ENCODE results near the gene TGFBR3. TPM values are rescaled to one million over a fixed set of nuclear protein-coding genes. Genes with fewer than 3 reads are reported as not detected.

Gene TGFBR3
- total RNA-seq, 2 experiments from 2014 or later, result 4.4 to 4.7 TPM

- H3K9me3 Mint-ChIP-seq, result no peaks in the 10 kb centered on the region
- H3K27ac Mint-ChIP-seq, result no peak overlapping the region
- no peak overlapping the region for H3K4me3 Mint-ChIP-seq
- H3K27me3 Mint-ChIP-seq, result no peaks in the 10 kb centered on the region
- no peaks in the 10 kb centered on the region for H3K36me3 Mint-ChIP-seq
- H3K4me1 Mint-ChIP-seq, result peaks cover 10% of the 10 kb centered on the region
- DNase-seq, result no peak
Measured at GRCh38 chr1:91829293-91830153, 56.4 kb downstream of the TGFBR3 start.

- Mint-ChIP-seq H3K27ac (no peak overlapping the region), H3K27me3 (no peaks in the 10 kb centered on the region), H3K4me3 (no peak overlapping the region), H3K9me3 (no peaks in the 10 kb centered on the region), H3K36me3 (no peaks in the 10 kb centered on the region), H3K4me1 (peaks cover 10% of the 10 kb centered on the region)
- DNase-seq, result no peak
Measured at GRCh38 chr1:91828583-91829281, 57.2 kb downstream of the TGFBR3 start.

GRCh38 chr1:91827459-91828321 lies 58.3 kb downstream of the TGFBR3 start:
- DNase-seq, result no peak
- Mint-ChIP-seq H3K36me3 (no peaks in the 10 kb centered on the region), H3K4me1 (peaks cover 10% of the 10 kb centered on the region)

GRCh38 chr1:91827087-91827458 lies 58.9 kb downstream of the TGFBR3 start:
- no peak overlapping the region for H3K27ac Mint-ChIP-seq
- no peaks in the 10 kb centered on the region for H3K27me3 Mint-ChIP-seq
- no peak for DNase-seq
- no peak overlapping the region for H3K4me3 Mint-ChIP-seq
- H3K9me3 Mint-ChIP-seq, result no peaks in the 10 kb centered on the region
- H3K4me1 Mint-ChIP-seq, result peaks cover 10% of the 10 kb centered on the region
- no peaks in the 10 kb centered on the region for H3K36me3 Mint-ChIP-seq

More at GRCh38 chr1:91827459-91828321, 58.3 kb downstream of the TGFBR3 start:
- H3K27ac Mint-ChIP-seq, result no peak overlapping the region
- no peak overlapping the region for H3K4me3 Mint-ChIP-seq
- H3K9me3 Mint-ChIP-seq, result no peaks in the 10 kb centered on the region
- H3K27me3 Mint-ChIP-seq, result no peaks in the 10 kb centered on the region

GRCh38 chr1:91826649-91827048 lies 59.3 kb downstream of the TGFBR3 start:
- DNase-seq, result no peak
- H3K27ac Mint-ChIP-seq, result no peak overlapping the region
- no peaks in the 10 kb centered on the region for H3K9me3 Mint-ChIP-seq
- H3K36me3 Mint-ChIP-seq, result no peaks in the 10 kb centered on the region
- peaks cover 10% of the 10 kb centered on the region for H3K4me1 Mint-ChIP-seq
- H3K4me3 Mint-ChIP-seq, result no peak overlapping the region
- no peaks in the 10 kb centered on the region for H3K27me3 Mint-ChIP-seq

- Mint-ChIP-seq H3K36me3 (no peaks in the 10 kb centered on the region), H3K27me3 (no peaks in the 10 kb centered on the region), H3K9me3 (no peaks in the 10 kb centered on the region), H3K4me1 (peaks cover 13% of the 10 kb centered on the region), H3K27ac (no peak overlapping the region), H3K4me3 (no peak overlapping the region)
- DNase-seq, result no peak
Measured at GRCh38 chr1:91826248-91826647, 59.7 kb downstream of the TGFBR3 start.

GRCh38 chr1:91821126-91821868 lies 64.7 kb downstream of the TGFBR3 start:
- H3K4me3 Mint-ChIP-seq, result no peak overlapping the region
- peaks cover 8% of the 10 kb centered on the region for H3K4me1 Mint-ChIP-seq
- no peak overlapping the region for H3K27ac Mint-ChIP-seq
- H3K27me3 Mint-ChIP-seq, result peaks cover 3% of the 10 kb centered on the region
- no peaks in the 10 kb centered on the region for H3K9me3 Mint-ChIP-seq
- no peak for DNase-seq
- H3K36me3 Mint-ChIP-seq, result no peaks in the 10 kb centered on the region

GRCh38 chr1:91819038-91819788 lies 66.7 kb downstream of the TGFBR3 start:
- no peak for DNase-seq
- H3K4me1 Mint-ChIP-seq, result peaks cover 11% of the 10 kb centered on the region
- H3K27ac Mint-ChIP-seq, result no peak overlapping the region
- no peak overlapping the region for H3K4me3 Mint-ChIP-seq
- H3K36me3 Mint-ChIP-seq, result peaks cover 3% of the 10 kb centered on the region
- peaks cover 3% of the 10 kb centered on the region for H3K27me3 Mint-ChIP-seq
- H3K9me3 Mint-ChIP-seq, result peaks cover 1% of the 10 kb centered on the region

GRCh38 chr1:91818713-91818975 lies 67.3 kb downstream of the TGFBR3 start:
- no peak for DNase-seq
- Mint-ChIP-seq H3K4me1 (peaks cover 16% of the 10 kb centered on the region), H3K27me3 (peaks cover 3% of the 10 kb centered on the region), H3K36me3 (peaks cover 3% of the 10 kb centered on the region), H3K27ac (no peak overlapping the region), H3K4me3 (no peak overlapping the region), H3K9me3 (peaks cover 1% of the 10 kb centered on the region)

- no peak for DNase-seq
- Mint-ChIP-seq H3K9me3 (peaks cover 1% of the 10 kb centered on the region), H3K36me3 (peaks cover 3% of the 10 kb centered on the region), H3K4me3 (no peak overlapping the region), H3K4me1 (peaks cover 20% of the 10 kb centered on the region), H3K27ac (no peak overlapping the region), H3K27me3 (peaks cover 3% of the 10 kb centered on the region)
Measured at GRCh38 chr1:91817211-91817905, 68.6 kb downstream of the TGFBR3 start.

- H3K27me3 Mint-ChIP-seq, result peaks cover 3% of the 10 kb centered on the region
- H3K4me1 Mint-ChIP-seq, result peaks cover 23% of the 10 kb centered on the region
- no peak for DNase-seq
- no peak overlapping the region for H3K27ac Mint-ChIP-seq
- peaks cover 1% of the 10 kb centered on the region for H3K9me3 Mint-ChIP-seq
- H3K4me3 Mint-ChIP-seq, result no peak overlapping the region
- H3K36me3 Mint-ChIP-seq, result peaks cover 3% of the 10 kb centered on the region
Measured at GRCh38 chr1:91816031-91816430, 69.9 kb downstream of the TGFBR3 start.

GRCh38 chr1:91814448-91814847 lies 71.5 kb downstream of the TGFBR3 start:
- H3K4me1 Mint-ChIP-seq, result peaks cover 30% of the 10 kb centered on the region
- no peak overlapping the region for H3K4me3 Mint-ChIP-seq
- DNase-seq, result no peak
- peaks cover 3% of the 10 kb centered on the region for H3K36me3 Mint-ChIP-seq
- H3K9me3 Mint-ChIP-seq, result peaks cover 1% of the 10 kb centered on the region
- no peak overlapping the region for H3K27ac Mint-ChIP-seq
- peaks cover 3% of the 10 kb centered on the region for H3K27me3 Mint-ChIP-seq

- Mint-ChIP-seq H3K27ac (no peak overlapping the region), H3K4me1 (peaks cover 36% of the 10 kb centered on the region), H3K9me3 (peaks cover 1% of the 10 kb centered on the region)
Measured at GRCh38 chr1:91813813-91814212, 72.1 kb downstream of the TGFBR3 start.

More at GRCh38 chr1:91813813-91814212, 72.1 kb downstream of the TGFBR3 start:
- no peak for DNase-seq
- H3K27me3 Mint-ChIP-seq, result peaks cover 3% of the 10 kb centered on the region
- H3K4me3 Mint-ChIP-seq, result no peak overlapping the region
- peaks cover 3% of the 10 kb centered on the region for H3K36me3 Mint-ChIP-seq

All from activated naive CD8-positive, alpha-beta T cell treated with anti-CD3 and anti-CD28 coated beads for 36 hours (primary cell).